Kidney (tissue), 14 donors: ENCODE measurements around the gene WDR44. TPM values are rescaled to one million over a fixed set of nuclear protein-coding genes. Genes with fewer than 3 reads are reported as not detected.

Experiments
- DNase-seq, 5 donors: peaks; one replicate each; pipeline ENCODE4 v3.0.0-alpha.2; 2013 to 2020
- FAIRE-seq: peaks from 2 replicates; lab custom pipeline; 2012; peaks lifted over from hg19 to GRCh38; lab: Jason Lieb, UNC
- H3K27ac ChIP-seq, 2 donors: one replicate each; pipeline ENCODE4 v1.7.0; 2013; ENCODE audit warnings: low read depth in 2 of 2, low read length in 2 of 2, inconsistent platforms in 1 of 2
- H3K27me3 ChIP-seq: one replicate; pipeline ENCODE4 v1.7.1; 2013; ENCODE audit warnings: low read length, inconsistent platforms; ENCODE audit not compliant: control insufficient read depth, insufficient read depth
- H3K36me3 ChIP-seq, 3 donors: one replicate each; pipeline versions ENCODE4 v1.7.0 to v1.7.1; 2013; ENCODE audit warnings: low read length in 3 of 3, control low read depth in 1 of 3, inconsistent platforms in 1 of 3; ENCODE audit not compliant: insufficient read depth in 3 of 3, control insufficient read depth in 2 of 3
- H3K4me1 ChIP-seq, 3 donors: one replicate each; pipeline versions ENCODE4 v1.7.0 to v1.7.1; 2013; ENCODE audit warnings: low read length in 3 of 3, inconsistent platforms in 1 of 3, low read depth in 1 of 3; ENCODE audit not compliant: control insufficient read depth in 2 of 3, insufficient read depth in 2 of 3
- H3K4me3 ChIP-seq, 3 donors: one replicate each; pipeline versions ENCODE4 v1.7.0 to v1.8.1; 2013; ENCODE audit warnings: low read length in 3 of 3, control low read depth in 1 of 3, inconsistent platforms in 1 of 3
- H3K9ac ChIP-seq, 3 donors: one replicate each; pipeline versions ENCODE4 v1.7.0 to v1.7.1; 2013; ENCODE audit warnings: low read length in 3 of 3, control low read depth in 1 of 3, inconsistent platforms in 1 of 3
- H3K9me3 ChIP-seq, 3 donors: one replicate each; pipeline versions ENCODE4 v1.7.0 to v1.7.1; 2013; ENCODE audit warnings: low read length in 3 of 3, control low read depth in 1 of 3, inconsistent platforms in 1 of 3; ENCODE audit not compliant: control insufficient read depth in 2 of 3, insufficient read depth in 1 of 3
- intact Hi-C: fragments of 100-400 bp; cut with DNase I; formaldehyde crosslinking; loops from one replicate; pipeline ENCODE4 v1.11.1; 2022
- polyA plus RNA-seq: library from polyadenylated mRNA; stranded (reverse); fragments of 350-450 nt; fragmentation: Illumina TruSeq; extraction: RNeasy Lipid Tissue Mini Kit (QIAGEN cat#74804); gene quantifications from one replicate; pipeline ENCODE4 v1.2.3, GENCODE V29; 2014; ENCODE audit warnings: low read depth, low replicate concordance; ENCODE audit not compliant: insufficient read depth
- total RNA-seq: library from RNA; stranded (reverse); fragmentation: NEBNext Ultra II Directional; extraction: Animal tissue kit (Norgen Biotek cat#: 25700); gene quantifications from one replicate; pipeline ENCODE4 v1.2.1, GENCODE V29; 2021
- TF ChIP-seq, protein P1 (sequence below): IDR thresholded peaks from 3 replicates; pipeline ENCODE4 v1.5.1; 2012; ENCODE audit warnings: mild to moderate bottlenecking, moderate library complexity, borderline replicate concordance; ENCODE audit not compliant: insufficient read depth; ENCODE audit errors: extremely low read depth
- donor health status: control.
- donor health status: control.
- donor health status: control.
- donor health status: control.
- donor health status: control.
- donor health status: DM: yes; HTN: yes; CAD: no.
- donor health status: Normal renal cell carcinoma (clear cell type).

WDR44 gene
- total and polyA plus RNA-seq, 2 donors from 2014 or later = 3.6 to 15.5 TPM

DNA sequence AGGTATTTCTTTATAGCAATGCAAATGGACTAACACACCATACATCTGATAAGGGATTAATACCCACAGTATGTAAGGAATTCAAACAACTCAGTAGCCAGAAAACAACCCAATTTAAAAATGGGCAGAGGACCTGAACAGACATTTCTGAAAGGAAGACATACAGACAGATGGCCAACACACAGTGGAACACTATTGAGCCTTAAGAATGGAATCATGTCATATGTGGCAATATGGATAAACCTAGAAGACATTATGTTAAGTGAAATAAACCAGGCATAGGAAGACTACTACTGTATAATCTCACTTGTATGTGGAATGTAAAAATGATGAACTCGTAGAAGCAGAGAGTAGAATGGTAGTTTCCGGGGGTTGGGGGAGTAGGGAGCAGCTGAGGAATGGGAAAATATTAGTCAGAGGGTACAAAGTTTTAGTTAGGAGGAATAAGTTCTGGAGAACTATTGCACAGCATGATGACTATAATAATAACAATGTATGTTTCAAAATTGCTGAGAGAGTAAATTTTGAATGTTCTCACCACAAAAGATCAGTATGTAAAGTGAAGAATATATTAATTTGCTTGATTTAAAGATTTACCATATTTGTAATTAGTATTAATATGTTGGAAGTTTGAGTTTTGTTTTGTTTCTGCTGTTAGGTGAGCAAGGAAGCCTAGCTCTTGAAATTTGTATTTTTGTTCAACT is 25.2 kb downstream of the WDR44 start:
- FAIRE-seq = no peak
- H3K27me3 ChIP-seq = no peaks in the 10 kb centered on the region
- DNase-seq = no peak
- H3K27ac ChIP-seq = no peak overlapping the region
- TF ChIP-seq, protein P1, sequence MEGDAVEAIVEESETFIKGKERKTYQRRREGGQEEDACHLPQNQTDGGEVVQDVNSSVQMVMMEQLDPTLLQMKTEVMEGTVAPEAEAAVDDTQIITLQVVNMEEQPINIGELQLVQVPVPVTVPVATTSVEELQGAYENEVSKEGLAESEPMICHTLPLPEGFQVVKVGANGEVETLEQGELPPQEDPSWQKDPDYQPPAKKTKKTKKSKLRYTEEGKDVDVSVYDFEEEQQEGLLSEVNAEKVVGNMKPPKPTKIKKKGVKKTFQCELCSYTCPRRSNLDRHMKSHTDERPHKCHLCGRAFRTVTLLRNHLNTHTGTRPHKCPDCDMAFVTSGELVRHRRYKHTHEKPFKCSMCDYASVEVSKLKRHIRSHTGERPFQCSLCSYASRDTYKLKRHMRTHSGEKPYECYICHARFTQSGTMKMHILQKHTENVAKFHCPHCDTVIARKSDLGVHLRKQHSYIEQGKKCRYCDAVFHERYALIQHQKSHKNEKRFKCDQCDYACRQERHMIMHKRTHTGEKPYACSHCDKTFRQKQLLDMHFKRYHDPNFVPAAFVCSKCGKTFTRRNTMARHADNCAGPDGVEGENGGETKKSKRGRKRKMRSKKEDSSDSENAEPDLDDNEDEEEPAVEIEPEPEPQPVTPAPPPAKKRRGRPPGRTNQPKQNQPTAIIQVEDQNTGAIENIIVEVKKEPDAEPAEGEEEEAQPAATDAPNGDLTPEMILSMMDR = no peak
- H3K4me1 ChIP-seq = no peaks in the 10 kb centered on the region
- H3K36me3 ChIP-seq = no peaks in the 10 kb centered on the region
- intact Hi-C loops = no loop called here
- no peaks in the 10 kb centered on the region for H3K9me3 ChIP-seq
- no peak overlapping the region for H3K4me3 ChIP-seq
- no peak overlapping the region for H3K9ac ChIP-seq

DNA sequence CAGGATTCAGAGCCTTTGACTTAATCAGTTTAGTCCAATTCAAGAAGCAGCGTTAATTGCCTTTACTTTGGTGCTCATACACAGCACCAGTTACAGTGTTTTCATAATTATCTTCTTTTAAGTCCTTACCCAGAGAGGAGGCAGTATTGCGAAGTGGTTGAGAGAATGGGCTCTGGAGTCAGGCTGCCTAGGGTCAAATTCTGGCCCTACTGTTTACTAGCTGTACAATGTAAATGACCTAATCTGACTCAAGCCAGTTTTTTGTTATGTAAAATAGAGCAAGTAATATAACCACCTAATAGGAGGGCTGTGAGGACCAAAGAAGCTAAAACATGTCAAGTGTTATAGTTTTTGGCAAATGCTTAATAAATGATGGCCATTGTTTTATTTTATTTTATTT is 27.6 kb downstream of the WDR44 start:
- Histone ChIP-seq H3K27me3 (no peaks in the 10 kb centered on the region), H3K36me3 (no peaks in the 10 kb centered on the region), H3K9ac (no peak overlapping the region), H3K4me1 (no peaks in the 10 kb centered on the region), H3K27ac (no peak overlapping the region), H3K9me3 (no peaks in the 10 kb centered on the region), H3K4me3 (no peak overlapping the region)
- FAIRE-seq (no peak), DNase-seq (no peak)
- intact Hi-C loops = no loop called here
- TF ChIP-seq, protein P1 = no peak

DNA sequence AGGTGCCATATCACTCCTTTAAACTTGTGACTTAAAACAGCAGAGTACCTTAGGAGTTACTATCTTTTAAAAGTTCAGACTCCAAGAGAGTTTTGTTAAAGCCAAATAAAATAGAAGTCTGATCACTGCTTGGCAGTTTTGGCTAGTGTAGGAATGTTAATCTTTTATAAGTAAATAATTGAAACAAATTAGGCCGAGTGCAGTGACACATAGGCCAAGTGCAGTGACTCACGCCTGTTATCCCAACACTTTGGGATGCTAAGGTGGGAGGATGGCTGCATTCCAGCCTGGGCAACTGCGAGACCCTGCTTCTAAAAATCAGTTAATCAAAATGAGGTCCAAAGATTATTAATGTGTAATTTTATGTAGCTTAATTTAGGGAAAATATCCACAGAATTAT is 37.2 kb downstream of the WDR44 start:
- intact Hi-C loops = no loop called here
- Histone ChIP-seq H3K27me3 (no peaks in the 10 kb centered on the region), H3K4me3 (no peak overlapping the region), H3K4me1 (no peaks in the 10 kb centered on the region), H3K9me3 (no peaks in the 10 kb centered on the region), H3K27ac (no peak overlapping the region), H3K36me3 (no peaks in the 10 kb centered on the region), H3K9ac (no peak overlapping the region)
- TF ChIP-seq, protein P1 = no peak
- DNase-seq = no peak
- FAIRE-seq = no peak

DNA sequence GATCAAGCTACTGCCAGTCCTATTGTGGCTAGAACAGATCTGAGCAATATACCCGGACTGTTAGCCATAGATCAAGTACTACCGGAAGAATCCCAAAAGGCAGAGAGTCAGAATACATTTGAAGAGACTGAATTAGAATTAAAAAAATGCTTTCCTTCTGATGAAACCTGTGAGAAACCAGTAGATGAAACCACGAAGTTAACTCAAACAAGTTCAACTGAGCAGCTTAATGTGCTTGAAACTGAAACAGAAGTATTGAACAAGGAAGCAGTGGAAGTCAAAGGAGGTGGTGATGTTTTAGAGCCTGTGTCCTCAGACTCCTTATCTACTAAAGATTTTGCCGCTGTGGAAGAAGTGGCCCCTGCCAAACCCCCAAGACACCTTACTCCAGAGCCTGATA is 46.8 kb downstream of the WDR44 start:
- no peaks in the 10 kb centered on the region for H3K27me3 ChIP-seq
- FAIRE-seq = no peak
- no peak overlapping the region for H3K9ac ChIP-seq
- no peak overlapping the region for H3K4me3 ChIP-seq
- no peak for DNase-seq
- H3K4me1 ChIP-seq = no peaks in the 10 kb centered on the region
- intact Hi-C loops = no loop called here
- TF ChIP-seq, protein P1 = no peak
- H3K9me3 ChIP-seq = no peaks in the 10 kb centered on the region
- H3K36me3 ChIP-seq = no peaks in the 10 kb centered on the region
- H3K27ac ChIP-seq = no peak overlapping the region
